T-helper 17 cell (primary cell): ENCODE data around the gene DMRTC2. TPM values are rescaled to one million over a fixed set of nuclear protein-coding genes. Genes with fewer than 3 reads are reported as not detected.
A peak's percentile ranks its signal among the peaks of the same experiment; 100 is the strongest.

Source experiments
- ATAC-seq: fragments of 150-1000 bp; cut with Tn5 transposase; 2 replicates; pipeline ENCODE4 v1.10.0; 2021; ENCODE audit warnings: mild to moderate bottlenecking, moderate library complexity
- DNase-seq, 3 donors: peaks; one replicate each; pipeline versions ENCODE4 v3.0.0 to v3.0.0-alpha.2; 2020 to 2021
- H3K9me3 ChIP-seq: one replicate; pipeline ENCODE4 v1.7.0; 2013; ENCODE audit warnings: low read length, mild to moderate bottlenecking; ENCODE audit not compliant: control insufficient read depth, poor library complexity, severe bottlenecking
- H3K27ac Mint-ChIP-seq: one replicate; pipeline ENCODE4 v1.8.0; 2022; ENCODE audit warnings: mild to moderate bottlenecking, moderate library complexity, mixed read lengths
- H3K27me3 Mint-ChIP-seq: one replicate; pipeline ENCODE4 v1.8.0; 2022; ENCODE audit warnings: mixed read lengths
- H3K36me3 Mint-ChIP-seq: one replicate; pipeline ENCODE4 v1.8.0; 2022; ENCODE audit warnings: low read depth, mixed read lengths
- H3K4me1 Mint-ChIP-seq: one replicate; pipeline ENCODE4 v1.8.0; 2022; ENCODE audit warnings: mild to moderate bottlenecking, mixed read lengths
- H3K4me3 Mint-ChIP-seq: one replicate; pipeline ENCODE4 v1.8.0; 2022; ENCODE audit warnings: mild to moderate bottlenecking, moderate library complexity, mixed read lengths
- total RNA-seq, 4 donors: library from RNA in 2 of 4; stranded (reverse) in 2 of 4; gene quantifications; one replicate each; pipeline ENCODE4 v1.2.3 and lab custom pipeline; 2022 to 2026

The DMRTC2 gene
- total RNA-seq, 2 donors from 2014 or later = not detected

DNA sequence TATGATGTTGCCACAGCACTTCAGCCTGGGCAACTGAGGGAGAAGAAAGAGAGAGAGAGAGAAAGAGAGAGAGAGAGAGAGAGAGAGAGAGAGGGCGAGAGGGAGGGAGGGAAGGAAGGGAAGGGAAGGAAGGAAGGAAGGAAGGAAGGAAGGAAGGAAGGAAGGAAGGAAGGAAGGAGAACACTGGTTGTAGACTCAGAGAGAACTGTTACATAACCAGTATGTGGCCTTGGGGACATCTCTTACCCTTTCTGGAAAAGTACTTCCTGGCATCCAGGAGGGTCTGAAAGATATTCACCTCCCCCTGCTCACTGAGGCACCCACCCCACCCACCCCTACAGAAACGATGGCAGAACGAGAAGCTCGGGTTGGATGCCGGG is 35.5 kb downstream of the DMRTC2 start:
- peaks cover 56% of the 10 kb centered on the region for H3K4me1 Mint-ChIP-seq
- no peak for ATAC-seq
- peaks cover 9% of the 10 kb centered on the region for H3K36me3 Mint-ChIP-seq
- no peak for DNase-seq
- H3K9me3 ChIP-seq = no peaks in the 10 kb centered on the region
- peak overlapping the region; percentile 41 for H3K4me3 Mint-ChIP-seq
- peak overlapping the region; percentile 97 for H3K27ac Mint-ChIP-seq
- no peaks in the 10 kb centered on the region for H3K27me3 Mint-ChIP-seq

DNA sequence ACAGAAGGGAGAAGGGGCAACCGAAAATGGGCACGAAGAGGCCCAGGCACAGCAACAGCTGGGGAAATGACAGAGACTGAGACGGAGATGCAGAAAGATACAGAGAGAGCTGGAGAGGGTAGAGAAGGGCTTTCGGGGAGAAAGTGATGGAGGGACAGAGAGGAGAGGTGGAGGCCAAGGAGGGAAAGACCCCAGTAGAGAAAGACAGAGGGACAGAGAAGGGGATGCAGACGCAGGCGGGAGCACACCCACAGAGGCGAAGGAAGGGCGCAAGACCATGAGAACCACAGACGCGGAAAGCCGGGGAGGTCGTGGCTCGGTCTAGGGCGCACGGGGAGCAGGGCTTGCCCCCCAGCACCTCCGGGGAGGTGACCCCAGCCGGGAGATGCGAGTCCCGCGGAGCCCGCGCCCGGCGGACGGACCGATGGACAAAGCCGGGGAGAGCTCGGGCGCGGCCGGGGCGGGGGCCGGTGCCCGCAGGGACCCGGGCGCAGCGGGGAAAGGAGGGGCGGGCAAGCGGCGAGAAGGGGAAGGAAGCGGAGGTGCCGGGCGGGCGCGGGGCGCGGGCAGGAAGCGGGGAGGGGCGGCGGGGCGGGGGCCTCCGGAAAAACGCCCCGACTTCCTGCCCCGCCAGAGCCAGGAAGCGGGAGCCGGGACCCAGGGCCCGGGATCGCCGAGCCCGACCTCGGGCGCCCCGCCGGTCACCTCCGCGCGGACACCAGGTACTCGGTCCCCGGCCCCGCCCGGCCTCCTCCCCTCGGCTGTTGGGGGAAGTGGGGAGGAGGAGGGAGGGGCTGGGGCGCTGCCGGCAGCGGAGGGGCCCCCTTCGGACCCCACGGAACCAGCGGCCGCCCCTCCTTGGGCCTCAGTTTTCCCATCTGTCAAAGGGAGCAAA is 38.0 kb downstream of the DMRTC2 start, which contains the start of gene ARHGEF1:
Gene ARHGEF1 (plus strand): TSS at position 617 of the 895 bp plus-strand sequence. CDS start 4,899 bp downstream, outside the sequence.
- peaks cover 14% of the 10 kb centered on the region for H3K36me3 Mint-ChIP-seq
- peak; percentile 15 for ATAC-seq
- no peaks in the 10 kb centered on the region for H3K9me3 ChIP-seq
- H3K27me3 Mint-ChIP-seq = no peaks in the 10 kb centered on the region
- peak within 1 kb of the TSS; percentile 99 for H3K4me3 Mint-ChIP-seq
- DNase-seq = peak; percentile 43 to 60 (median 55)
- H3K27ac Mint-ChIP-seq = peak within 1 kb of the TSS; percentile 99
- peaks cover 54% of the 10 kb centered on the region for H3K4me1 Mint-ChIP-seq

DNA sequence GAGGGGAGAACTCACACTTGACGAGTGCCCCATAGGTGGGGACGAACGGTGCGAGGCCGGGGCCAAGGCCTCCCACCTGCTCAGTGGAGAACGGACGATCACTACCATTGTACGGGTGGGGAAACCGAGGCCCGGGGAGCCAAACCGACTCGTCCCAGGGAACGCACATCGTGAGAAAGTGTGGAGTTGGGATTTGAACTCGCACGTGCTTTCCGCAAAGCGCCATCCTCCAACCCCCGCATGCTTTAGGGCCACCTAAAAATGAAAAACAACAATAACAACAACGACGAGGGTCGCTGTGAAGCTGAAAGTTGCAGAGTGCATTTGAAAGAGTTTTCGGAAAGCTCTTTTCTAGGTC is 38.6 kb downstream of the DMRTC2 start:
- Mint-ChIP-seq H3K4me3 (peak overlapping the region; percentile 99), H3K4me1 (peaks cover 61% of the 10 kb centered on the region), H3K27me3 (no peaks in the 10 kb centered on the region), H3K36me3 (peaks cover 17% of the 10 kb centered on the region), H3K27ac (peak overlapping the region; percentile 99)
- DNase-seq (no peak), ATAC-seq (no peak)
- no peaks in the 10 kb centered on the region for H3K9me3 ChIP-seq

DNA sequence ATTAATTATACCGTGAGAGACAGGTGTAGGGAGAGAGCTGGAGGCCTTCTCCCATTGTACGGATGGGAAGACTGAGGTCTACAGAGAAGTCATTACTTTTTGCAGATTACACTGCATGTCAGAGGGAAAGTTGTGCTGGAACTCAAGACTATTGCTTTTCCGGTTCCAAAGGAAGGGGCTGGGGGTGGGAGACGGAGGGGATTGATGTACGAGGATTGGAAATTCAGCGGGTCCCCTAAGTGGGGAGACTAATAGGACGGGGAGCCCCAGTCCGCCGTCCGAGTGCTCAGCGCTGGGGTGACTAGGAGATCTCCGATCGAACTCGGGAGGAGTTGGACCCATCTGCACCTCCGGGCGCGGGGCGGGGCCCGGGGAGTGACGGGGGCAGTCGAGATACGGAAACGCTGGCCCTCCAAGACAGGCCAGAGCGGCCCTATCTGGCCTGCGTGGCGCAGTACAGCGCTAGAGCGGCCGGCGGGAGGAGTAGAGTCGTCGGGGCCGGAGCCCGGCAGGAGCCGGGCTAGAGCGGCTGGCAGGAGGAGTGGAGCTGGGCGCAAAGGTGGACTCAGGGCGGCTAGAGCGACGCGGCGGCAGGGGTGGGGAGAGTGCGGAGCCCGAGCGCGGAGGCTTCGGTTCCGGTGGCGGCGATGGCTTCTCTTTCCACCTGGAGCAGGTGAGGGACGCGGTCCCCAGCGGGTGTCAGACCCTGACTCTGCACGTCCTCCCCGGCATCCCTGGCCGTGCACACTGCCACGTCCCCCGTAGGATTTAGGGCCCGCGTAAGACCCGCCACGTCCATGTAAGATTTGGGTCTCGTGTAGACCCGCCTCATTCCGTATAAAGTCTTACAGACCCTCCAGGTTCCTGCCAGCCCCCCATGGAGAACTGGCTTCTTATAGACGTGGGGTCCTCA is 39.2 kb downstream of the DMRTC2 start:
- peak overlapping the region; percentile 99 for H3K4me3 Mint-ChIP-seq
- peaks cover 65% of the 10 kb centered on the region for H3K4me1 Mint-ChIP-seq
- no peaks in the 10 kb centered on the region for H3K27me3 Mint-ChIP-seq
- H3K36me3 Mint-ChIP-seq = peaks cover 18% of the 10 kb centered on the region
- peak; percentile 64 to 72 (median 67) for DNase-seq
- ATAC-seq = peak; percentile 73
- H3K9me3 ChIP-seq = no peaks in the 10 kb centered on the region
- peak overlapping the region; percentile 99 for H3K27ac Mint-ChIP-seq

DNA sequence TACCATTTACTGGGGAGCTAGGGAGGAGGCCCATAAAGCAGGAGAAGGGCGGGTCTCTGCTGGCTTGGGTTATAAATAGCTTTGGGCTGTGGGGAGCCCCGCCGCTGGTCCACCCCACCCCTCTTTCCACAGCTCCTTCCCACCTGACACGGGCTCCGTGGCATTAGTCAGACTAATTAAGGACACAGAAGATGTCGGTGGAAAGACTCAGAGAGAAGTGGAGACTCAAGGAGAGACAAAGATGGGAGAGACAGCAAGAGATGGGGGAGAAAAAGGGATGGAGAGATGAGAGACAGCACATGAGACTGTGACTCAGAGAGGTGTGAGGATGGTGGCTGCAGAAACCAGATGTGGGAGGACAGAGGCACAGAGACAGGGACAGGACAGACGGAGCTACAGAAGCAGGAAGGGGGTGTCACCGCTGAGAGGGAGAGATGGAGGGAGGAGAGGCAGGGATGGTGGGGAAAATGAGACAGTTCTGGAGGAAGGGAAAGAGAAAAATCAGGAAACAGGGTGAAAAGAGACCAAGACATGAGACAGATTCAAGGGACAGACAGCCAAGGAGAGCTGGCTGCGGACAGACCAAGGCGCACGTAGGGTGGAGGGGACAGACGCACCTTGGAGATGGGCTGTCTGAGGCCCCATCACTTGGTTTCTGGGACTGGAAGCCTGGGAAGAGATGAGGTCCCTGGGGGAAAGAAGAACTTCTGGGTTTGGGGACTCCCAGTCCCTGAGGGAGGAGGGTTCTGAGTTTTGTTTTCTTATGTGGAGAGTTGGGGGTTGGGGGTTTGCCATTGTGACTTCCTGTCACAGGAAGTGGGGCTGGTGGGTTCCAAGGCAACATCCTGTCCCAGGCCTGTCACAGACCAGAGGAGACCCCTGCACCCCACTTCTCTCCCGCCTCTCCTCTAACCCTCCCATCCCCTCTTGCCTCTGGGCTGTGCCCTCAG is 42.2 kb downstream of the DMRTC2 start:
- peaks cover 61% of the 10 kb centered on the region for H3K4me1 Mint-ChIP-seq
- H3K27ac Mint-ChIP-seq = peak overlapping the region; percentile 99
- ATAC-seq = peak; percentile 49

DNA sequence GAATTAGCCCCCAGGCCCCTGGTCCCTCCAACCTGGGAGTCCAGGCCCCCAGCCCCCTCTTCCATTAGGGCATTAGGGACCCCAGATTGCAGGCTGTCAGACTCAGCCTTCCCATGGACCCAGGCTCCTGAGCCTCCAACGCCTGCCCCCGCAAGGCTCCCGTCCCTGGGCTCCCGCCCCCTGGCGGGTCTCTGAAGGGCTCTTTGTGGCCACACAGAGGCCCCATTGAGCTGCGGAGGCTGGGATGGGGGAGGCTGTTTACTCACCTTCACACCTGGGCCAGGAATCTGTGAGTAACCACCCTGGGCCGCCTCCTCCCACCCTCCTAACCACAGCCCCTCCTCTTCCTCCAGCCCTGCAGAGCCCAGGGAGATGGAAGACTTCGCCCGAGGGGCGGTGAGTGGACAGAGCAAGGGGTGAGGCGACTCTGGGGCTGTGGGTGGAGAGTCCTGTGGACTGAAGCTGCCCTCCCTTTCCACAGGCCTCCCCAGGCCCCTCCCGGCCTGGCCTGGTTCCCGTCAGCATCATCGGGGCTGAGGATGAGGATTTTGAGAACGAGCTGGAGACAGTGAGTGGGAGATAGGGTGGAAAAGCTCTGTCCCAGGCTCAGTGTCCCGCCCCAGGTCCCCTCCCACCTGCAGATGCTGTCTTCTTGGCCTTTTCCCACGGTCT is 43.0 kb downstream of the DMRTC2 start:
- Mint-ChIP-seq H3K36me3 (peaks cover 15% of the 10 kb centered on the region), H3K27ac (peak overlapping the region; percentile 99), H3K27me3 (no peaks in the 10 kb centered on the region), H3K4me1 (peaks cover 55% of the 10 kb centered on the region), H3K4me3 (peak overlapping the region; percentile 99)
- DNase-seq (peak; percentile 52 to 70 (median 64)), ATAC-seq (peak; percentile 70)
- H3K9me3 ChIP-seq = no peaks in the 10 kb centered on the region

More for the DNA sequence above, 42.2 kb downstream of the DMRTC2 start:
- Mint-ChIP-seq H3K27me3 (no peaks in the 10 kb centered on the region), H3K4me3 (peak overlapping the region; percentile 99), H3K36me3 (peaks cover 19% of the 10 kb centered on the region)
- peak; percentile 27 to 55 (median 41) for DNase-seq
- no peaks in the 10 kb centered on the region for H3K9me3 ChIP-seq

DNA sequence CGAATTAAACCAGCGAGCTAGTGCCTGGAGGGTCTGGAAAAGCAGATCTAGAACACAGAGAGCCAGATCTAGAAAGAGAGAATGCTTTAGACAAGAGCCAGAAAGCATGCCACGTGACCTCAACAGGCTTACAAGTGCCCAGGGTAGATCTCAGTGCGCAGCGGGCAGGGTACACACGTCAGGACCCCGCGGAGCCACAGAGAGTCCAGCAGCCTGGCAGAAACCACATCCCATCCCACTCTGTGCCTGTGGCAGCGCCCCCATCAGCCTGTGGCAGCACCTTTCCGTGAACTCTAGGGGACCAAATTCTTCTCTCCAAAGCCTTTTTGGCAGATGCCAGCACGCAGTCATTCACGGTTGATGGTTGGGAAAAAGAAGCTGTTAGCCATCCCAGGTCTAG is 44.1 kb downstream of the DMRTC2 start:
- Mint-ChIP-seq H3K36me3 (peaks cover 13% of the 10 kb centered on the region), H3K27me3 (no peaks in the 10 kb centered on the region), H3K27ac (peak overlapping the region; percentile 99), H3K4me3 (peak overlapping the region; percentile 99), H3K4me1 (peaks cover 55% of the 10 kb centered on the region)
- no peak for DNase-seq
- no peaks in the 10 kb centered on the region for H3K9me3 ChIP-seq
- no peak for ATAC-seq

DNA sequence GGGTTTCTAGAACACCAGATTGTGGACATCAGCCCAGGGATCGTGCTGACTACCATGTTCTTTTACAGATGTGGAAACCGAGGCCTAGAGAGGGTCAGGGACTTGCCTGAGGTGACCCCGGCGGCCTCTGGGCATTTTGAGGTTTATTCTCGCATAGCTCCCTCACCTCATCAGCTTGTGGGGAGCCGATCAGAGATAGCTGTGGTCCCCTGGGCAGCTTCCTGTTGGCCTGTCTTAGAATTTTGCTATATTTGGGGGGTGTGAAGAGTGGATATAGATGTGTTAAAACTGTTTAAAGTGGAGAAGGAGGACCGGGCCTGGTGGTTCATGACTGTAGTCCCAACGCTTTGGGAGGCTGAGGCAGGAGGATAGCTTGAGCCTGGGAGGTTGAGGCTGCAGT is 45.1 kb downstream of the DMRTC2 start:
- H3K4me3 Mint-ChIP-seq = no peak overlapping the region
- peaks cover 12% of the 10 kb centered on the region for H3K36me3 Mint-ChIP-seq
- H3K27ac Mint-ChIP-seq = peak overlapping the region; percentile 99

DNA sequence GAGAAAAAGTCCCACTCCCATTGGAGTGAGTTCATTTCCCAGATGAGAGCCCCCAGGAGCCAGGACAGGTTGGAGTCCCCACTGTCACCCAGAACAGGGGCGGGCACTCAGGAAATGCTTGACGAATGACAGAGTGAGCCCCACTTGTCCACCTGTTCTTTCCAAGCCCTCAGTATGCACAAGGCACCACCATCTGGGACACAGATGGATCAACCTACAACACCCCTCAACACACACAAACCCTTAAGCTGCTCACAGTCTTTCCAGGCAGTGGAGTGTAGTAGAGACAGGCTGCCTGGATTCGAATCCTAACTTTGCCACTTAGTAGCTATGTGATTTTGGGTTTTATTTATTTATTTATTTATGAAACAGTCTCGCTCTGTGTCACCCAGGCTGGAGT is 46.1 kb downstream of the DMRTC2 start:
- no peaks in the 10 kb centered on the region for H3K9me3 ChIP-seq
- ATAC-seq (no peak), DNase-seq (no peak)
- Mint-ChIP-seq H3K4me1 (peaks cover 49% of the 10 kb centered on the region), H3K4me3 (no peak overlapping the region), H3K36me3 (peaks cover 16% of the 10 kb centered on the region), H3K27ac (peak overlapping the region; percentile 99), H3K27me3 (no peaks in the 10 kb centered on the region)

More for the DNA sequence above, 45.1 kb downstream of the DMRTC2 start:
- no peak for DNase-seq
- H3K4me1 Mint-ChIP-seq = peaks cover 50% of the 10 kb centered on the region
- no peak for ATAC-seq
- no peaks in the 10 kb centered on the region for H3K27me3 Mint-ChIP-seq
- no peaks in the 10 kb centered on the region for H3K9me3 ChIP-seq

DNA sequence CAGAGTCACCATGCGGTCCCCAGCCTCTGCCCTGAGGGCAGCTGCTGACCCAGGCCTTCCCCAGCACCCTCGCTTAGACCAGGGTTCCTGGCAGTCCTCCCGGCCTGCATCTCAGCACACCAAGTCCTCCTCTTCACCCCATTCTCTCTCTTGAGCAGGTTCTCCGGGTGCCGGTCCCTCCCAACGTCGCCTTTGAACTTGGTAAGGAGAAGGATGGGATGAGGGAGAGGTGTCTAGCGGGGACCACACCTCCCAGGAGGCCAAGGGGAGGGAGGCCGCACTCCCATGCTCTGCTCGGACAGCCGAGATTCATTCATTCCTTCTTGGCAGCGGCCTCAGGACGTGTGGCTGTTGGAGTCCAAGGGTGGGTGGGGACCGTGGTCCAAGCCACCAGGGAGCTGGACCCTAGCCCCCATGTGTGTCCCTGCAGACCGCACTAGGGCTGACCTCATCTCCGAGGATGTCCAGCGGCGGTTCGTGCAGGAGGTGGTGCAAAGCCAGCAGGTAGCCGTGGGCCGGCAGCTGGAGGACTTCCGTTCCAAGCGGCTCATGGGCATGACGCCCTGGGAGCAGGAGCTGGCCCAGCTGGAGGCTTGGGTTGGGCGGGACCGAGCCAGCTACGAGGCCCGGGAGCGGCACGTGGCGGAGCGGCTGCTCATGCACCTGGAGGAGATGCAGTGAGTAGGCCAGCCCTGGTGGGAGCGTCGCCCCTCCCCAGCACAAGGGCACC is 47.5 kb downstream of the DMRTC2 start:
- no peaks in the 10 kb centered on the region for H3K9me3 ChIP-seq
- Mint-ChIP-seq H3K4me1 (peaks cover 39% of the 10 kb centered on the region), H3K36me3 (peaks cover 13% of the 10 kb centered on the region), H3K27me3 (no peaks in the 10 kb centered on the region), H3K4me3 (no peak overlapping the region), H3K27ac (peak overlapping the region; percentile 41)
- DNase-seq = no peak
- ATAC-seq = no peak

DNA sequence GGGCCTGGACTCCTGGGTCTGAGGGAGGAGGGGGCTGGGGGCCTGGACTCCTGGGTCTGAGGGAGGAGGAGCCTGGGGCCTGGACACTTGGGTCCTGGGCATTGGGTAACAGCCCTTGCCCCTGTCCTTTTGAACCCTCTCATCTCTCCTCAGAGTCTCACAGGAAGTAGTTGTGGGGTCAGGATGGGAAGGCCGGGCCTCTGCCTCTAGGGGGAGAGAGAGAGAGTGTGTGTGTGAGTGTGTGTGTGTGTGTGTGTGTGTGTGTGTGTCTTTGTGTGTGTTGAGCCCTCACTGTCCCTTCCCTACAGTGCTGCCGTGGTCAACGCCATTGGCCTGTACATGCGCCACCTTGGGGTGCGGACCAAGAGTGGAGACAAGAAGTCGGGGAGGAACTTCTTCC is 49.1 kb downstream of the DMRTC2 start:
- Mint-ChIP-seq H3K27me3 (no peaks in the 10 kb centered on the region), H3K4me1 (peaks cover 31% of the 10 kb centered on the region), H3K36me3 (peaks cover 14% of the 10 kb centered on the region), H3K4me3 (peak overlapping the region; percentile 59), H3K27ac (peak overlapping the region; percentile 62)
- H3K9me3 ChIP-seq = no peaks in the 10 kb centered on the region
- no peak for DNase-seq
- ATAC-seq = peak; percentile 20
